ENCODE results near the gene LBHD2. TPM values are rescaled to one million over a fixed set of nuclear protein-coding genes. Genes with fewer than 3 reads are reported as not detected.

The LBHD2 gene
- polyA plus RNA-seq, 1 experiment: not detected

- Histone ChIP-seq H3K27me3 (ENCODE audit: control insufficient read depth, insufficient read depth, low read length) (no peaks in the 10 kb centered on the region), H3K36me3 (ENCODE audit: control insufficient read depth, insufficient read depth, low read length) (peaks cover 29% of the 10 kb centered on the region), H3K4me3 (ENCODE audit: low read depth, low read length) (no peak overlapping the region)
- no peak for TF ChIP-seq CTCF (IDR thresholded peaks at IDR 0.05; ENCODE audit: insufficient read depth, low read depth, low read length)
- POLR2A ChIA-PET: interaction anchor here (0.6 kb wide), 1 partner anchor 9 kb away, joined by 3 read pairs; no protein-coding TSS in a partner anchor
- DNase-seq (ENCODE audit: low read depth): no peak
- CTCF ChIA-PET: interaction anchor here (6.3 kb wide), 1 partner anchor 31 kb away, joined by 48 read pairs; no protein-coding TSS in a partner anchor
Observed at GRCh38 chr14:103135333-103136260, 51.6 kb downstream of the LBHD2 start.

- no peak for DNase-seq (ENCODE audit: low read depth)
- H3K4me3 ChIP-seq (ENCODE audit: low read depth, low read length): no peak overlapping the region
- ChIA-PET POLR2A (no interaction called here), CTCF (interaction anchor here (0.5 to 6.3 kb wide), 4 partner anchors 13 to 155 kb away, joined by 3 to 48 read pairs (median 4); partner anchors contain the start of gene TNFAIP2)
- peaks cover 29% of the 10 kb centered on the region for H3K36me3 ChIP-seq (ENCODE audit: control insufficient read depth, insufficient read depth, low read length)
- H3K27me3 ChIP-seq (ENCODE audit: control insufficient read depth, insufficient read depth, low read length): no peaks in the 10 kb centered on the region; the same call in 1 of the 2 replicates
- no peak for TF ChIP-seq CTCF (IDR thresholded peaks at IDR 0.05; ENCODE audit: insufficient read depth, low read depth, low read length)
Observed at GRCh38 chr14:103136388-103137271, 52.6 kb downstream of the LBHD2 start.

- Histone ChIP-seq H3K4me3 (ENCODE audit: low read depth, low read length) (no peak overlapping the region), H3K36me3 (ENCODE audit: control insufficient read depth, insufficient read depth, low read length) (peaks cover 22% of the 10 kb centered on the region), H3K27me3 (ENCODE audit: control insufficient read depth, insufficient read depth, low read length) (peaks cover 2% of the 10 kb centered on the region; the same call in 1 of the 2 replicates)
- TF ChIP-seq CTCF (IDR thresholded peaks at IDR 0.05; ENCODE audit: insufficient read depth, low read depth, low read length): no peak
- ChIA-PET CTCF (interaction anchor here (1.3 to 6.3 kb wide), 3 partner anchors 14 to 41 kb away, joined by 3 to 48 read pairs (median 5); partner anchors contain the start of gene TNFAIP2), POLR2A (no interaction called here)
- DNase-seq (ENCODE audit: low read depth): no peak
Observed at GRCh38 chr14:103137689-103138300, 53.8 kb downstream of the LBHD2 start.

GRCh38 chr14:103138301-103139131 lies 54.5 kb downstream of the LBHD2 start:
- no peak for TF ChIP-seq CTCF (IDR thresholded peaks at IDR 0.05; ENCODE audit: insufficient read depth, low read depth, low read length)
- H3K36me3 ChIP-seq (ENCODE audit: control insufficient read depth, insufficient read depth, low read length): peaks cover 15% of the 10 kb centered on the region
- H3K27me3 ChIP-seq (ENCODE audit: control insufficient read depth, insufficient read depth, low read length): peaks cover 2% of the 10 kb centered on the region; the same call in 1 of the 2 replicates
- no peak overlapping the region for H3K4me3 ChIP-seq (ENCODE audit: low read depth, low read length)
- DNase-seq (ENCODE audit: low read depth): no peak
- POLR2A ChIA-PET: no interaction called here
- CTCF ChIA-PET: interaction anchor here (6.3 kb wide), 1 partner anchor 33 kb away, joined by 48 read pairs; no protein-coding TSS in a partner anchor
